GM21619 (cell line): ENCODE results near the gene FTO.

ENCODE experiments used
- ATAC-seq: cut with Tn5 transposase; IDR thresholded peaks from one replicate; pipeline ENCODE4 v1.9.1; 2021; ENCODE audit not compliant: unreplicated experiment

FTO gene

GRCh38 chr16:53991754-53992378 is 287.9 kb downstream of the FTO start:
- ATAC-seq: no peak

- ATAC-seq: no peak
Measured at GRCh38 chr16:53995378-53995777, 291.4 kb downstream of the FTO start.

- no peak for ATAC-seq
Measured at GRCh38 chr16:53996961-53997360, 293.0 kb downstream of the FTO start.

GRCh38 chr16:53998024-53998810 is 294.3 kb downstream of the FTO start:
- no peak for ATAC-seq

- no peak for ATAC-seq
Measured at GRCh38 chr16:53998966-53999522, 295.1 kb downstream of the FTO start.

GRCh38 chr16:53999841-54000240 is 295.9 kb downstream of the FTO start:
- no peak for ATAC-seq

- no peak for ATAC-seq
Measured at GRCh38 chr16:54000361-54000760, 296.4 kb downstream of the FTO start.

GRCh38 chr16:54006693-54007092 is 302.7 kb downstream of the FTO start:
- ATAC-seq: no peak

GRCh38 chr16:54007504-54007903 is 303.5 kb downstream of the FTO start:
- ATAC-seq: no peak

- ATAC-seq: no peak
Measured at GRCh38 chr16:54009464-54010176, 305.7 kb downstream of the FTO start.

- no peak for ATAC-seq
Measured at GRCh38 chr16:54015147-54015546, 311.2 kb downstream of the FTO start.

- no peak for ATAC-seq
Measured at GRCh38 chr16:54022362-54022761, 318.4 kb downstream of the FTO start.

GRCh38 chr16:54026456-54026855 is 322.5 kb downstream of the FTO start:
- no peak for ATAC-seq

- no peak for ATAC-seq
Measured at GRCh38 chr16:54027062-54027461, 323.1 kb downstream of the FTO start.

- ATAC-seq: no peak
Measured at GRCh38 chr16:54027558-54027957, 323.6 kb downstream of the FTO start.

GRCh38 chr16:54027995-54028394 is 324.0 kb downstream of the FTO start:
- ATAC-seq: no peak

GRCh38 chr16:54030451-54030850 is 326.5 kb downstream of the FTO start:
- no peak for ATAC-seq

- no peak for ATAC-seq
Measured at GRCh38 chr16:54031107-54031760, 327.3 kb downstream of the FTO start.

- no peak for ATAC-seq
Measured at GRCh38 chr16:54033747-54034146, 329.8 kb downstream of the FTO start.

- ATAC-seq: no peak
Measured at GRCh38 chr16:54034684-54035083, 330.7 kb downstream of the FTO start.

GRCh38 chr16:54040480-54040879 is 336.5 kb downstream of the FTO start:
- ATAC-seq: no peak
